ENCODE data around the gene PKP1.

The PKP1 gene

DNA sequence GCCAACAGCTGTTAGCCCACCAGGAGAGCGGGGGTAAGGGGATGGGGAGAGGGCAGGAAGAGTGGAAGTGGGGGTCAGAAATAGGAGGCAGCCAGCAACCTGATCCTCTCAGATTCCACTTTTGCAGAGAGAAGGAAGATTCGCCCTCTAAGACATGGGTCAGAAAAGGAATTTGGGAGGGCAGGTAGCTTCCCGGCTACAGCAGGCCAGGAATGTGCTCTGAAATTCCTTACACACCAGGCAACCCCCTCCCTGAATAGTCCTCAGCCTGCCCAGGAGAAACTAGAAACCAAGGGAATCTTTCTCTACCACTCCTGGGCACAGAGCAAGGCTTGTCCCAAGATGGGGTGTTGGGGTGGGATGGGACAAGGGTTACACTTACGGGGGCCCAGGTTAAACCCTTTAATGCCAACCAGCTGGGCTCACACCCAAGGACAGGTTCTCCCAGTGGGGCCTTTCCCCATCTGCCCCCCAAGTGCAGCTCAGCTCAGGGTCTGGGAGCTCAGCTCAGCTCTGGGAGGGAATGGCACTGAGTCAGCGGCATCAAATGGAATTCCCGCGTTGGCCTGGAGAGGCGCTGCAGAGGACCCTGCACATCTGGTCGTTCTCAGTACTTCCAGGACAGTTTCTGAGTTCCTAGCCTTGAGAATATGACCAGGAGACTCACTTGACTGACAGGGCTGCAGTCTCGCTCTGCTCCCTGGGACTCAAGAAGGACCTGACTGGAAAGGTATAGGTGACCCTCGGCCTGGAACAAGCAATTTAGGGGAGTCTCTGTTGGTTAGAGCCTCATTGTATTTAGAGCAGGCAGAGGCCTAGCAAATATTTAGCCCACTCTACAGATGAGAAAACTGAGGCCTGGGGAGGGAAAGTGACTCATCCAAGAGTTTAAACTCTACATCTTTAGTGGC lies 93.4 kb downstream of the PKP1 start:
- intact Hi-C loops (cut with DNase I): no loop called here
- DNase-seq: peak in 1 of 42 donors; percentile 12

DNA sequence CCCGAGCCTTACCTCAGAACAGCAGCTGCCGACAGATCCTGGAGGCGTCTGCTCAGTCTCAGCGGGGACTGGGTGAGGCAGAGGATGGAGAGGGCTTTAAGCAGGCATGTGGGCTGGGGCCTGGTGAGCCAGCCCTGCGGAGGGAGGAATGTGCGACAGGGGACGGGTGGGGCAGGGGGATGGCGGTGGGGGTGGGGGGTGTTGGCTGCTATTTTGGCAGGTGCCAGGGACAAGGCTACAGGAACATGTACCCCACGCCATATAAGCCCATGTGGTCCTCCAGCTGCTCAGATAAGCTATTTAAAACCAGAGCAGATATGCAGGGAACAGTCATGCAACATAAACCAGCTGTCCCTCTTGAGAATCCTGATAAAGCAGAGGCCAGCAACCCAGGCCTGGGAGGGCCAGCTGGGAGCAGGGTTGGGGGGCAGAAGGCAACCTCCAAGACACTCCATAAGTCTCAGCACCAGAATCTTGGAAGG lies 94.3 kb downstream of the PKP1 start, which contains the start of gene TNNT2:
Gene TNNT2, minus strand, starts transcription at position 70 of the 482 bp plus-strand sequence. CDS start 4,426 bp downstream, outside the sequence.
- DNase-seq: no peak
- intact Hi-C loops (cut with DNase I): no loop called here

DNA sequence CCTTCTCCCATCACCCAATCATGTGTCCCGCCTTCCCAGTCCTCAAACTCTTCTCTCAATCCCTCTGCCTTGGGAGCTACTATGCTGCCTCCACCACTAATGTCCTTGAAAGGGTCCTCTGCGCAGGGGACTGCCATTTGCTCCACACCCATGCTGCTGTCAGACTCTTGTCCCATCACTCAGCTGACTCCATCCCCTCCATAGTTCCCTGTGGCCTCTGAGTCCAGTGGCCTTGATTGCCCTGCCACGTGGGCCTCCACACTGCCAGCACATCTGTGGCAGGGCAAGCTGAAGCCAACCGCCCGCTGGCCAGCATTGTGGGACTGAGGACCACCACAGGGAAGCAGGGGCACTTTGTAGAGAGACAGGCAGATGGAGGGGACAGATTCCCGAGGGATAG lies 95.5 kb downstream of the PKP1 start:
- no peak for DNase-seq

DNA sequence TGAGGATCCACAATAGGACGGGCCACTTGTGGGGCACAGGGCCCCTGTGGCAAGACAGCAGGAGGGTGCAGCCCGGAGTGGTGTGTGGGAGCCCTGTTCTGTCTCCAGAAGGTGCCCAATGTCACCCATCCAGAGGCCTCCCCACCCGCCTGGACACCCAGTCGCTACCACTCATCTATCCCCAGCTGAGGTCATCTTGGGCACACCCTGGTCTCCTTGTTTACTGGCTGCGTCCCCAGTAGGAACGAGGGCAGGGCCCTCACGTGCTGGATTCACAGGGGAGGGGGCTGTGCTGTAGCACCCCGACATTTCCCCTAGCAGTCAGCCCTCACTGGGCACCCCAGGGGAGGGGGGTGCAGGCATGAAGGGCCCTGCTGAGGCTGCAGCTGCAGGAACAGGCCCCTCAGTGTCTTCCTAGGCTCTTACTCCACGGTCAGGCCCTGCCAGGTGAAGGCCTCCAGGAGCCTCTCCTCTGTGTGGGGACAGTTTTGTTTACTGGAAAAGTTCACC lies 96.5 kb downstream of the PKP1 start:
- no peak for DNase-seq
- intact Hi-C loops (cut with DNase I): no loop called here

More for the DNA sequence above, 95.5 kb downstream of the PKP1 start:
- intact Hi-C loops (cut with DNase I): no loop called here

DNA sequence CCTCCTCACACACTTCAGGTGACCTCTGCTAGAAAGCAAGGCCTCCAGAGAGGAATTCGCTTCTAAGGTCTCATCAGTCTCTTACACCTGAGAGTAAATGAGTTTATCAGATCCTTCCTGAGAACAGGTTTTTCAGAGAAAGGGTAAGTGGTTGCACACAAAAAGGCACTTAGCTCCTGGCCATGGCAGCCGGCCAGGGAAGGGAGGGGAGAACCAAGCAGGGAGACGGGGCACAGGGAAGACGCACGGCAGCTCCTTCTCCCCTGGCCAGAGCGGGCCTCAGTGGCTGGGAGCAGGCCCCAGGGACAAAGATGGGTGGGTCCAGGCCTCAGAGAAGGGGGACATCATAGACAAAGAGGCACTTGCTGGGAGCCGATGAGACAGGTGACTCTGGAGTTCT lies 97.8 kb downstream of the PKP1 start:
- DNase-seq: no peak
- intact Hi-C loops (cut with DNase I): no loop called here

Data from head of caudate nucleus (tissue), 42 donors.